ENCODE data around the gene METAP2. TPM values are rescaled to one million over a fixed set of nuclear protein-coding genes. Genes with fewer than 3 reads are reported as not detected.

The METAP2 gene
- total and polyA plus RNA-seq, 12 donors, result 41.3 to 86.4 (median 58.4) TPM

GRCh38 chr12:95553197-95553943 is 79.4 kb downstream of the METAP2 start:
- Histone ChIP-seq H3K4me3 (no peak overlapping the region), H3K4me1 (peaks cover 0 to 8% (median under 1%) of the 10 kb centered on the region in 9 donors), H3K9me3 (peaks cover 0 to 9% (median 0%) of the 10 kb centered on the region in 11 donors), H3K27me3 (peaks cover 0 to 25% (median 13%) of the 10 kb centered on the region in 7 donors), H3K27ac (no peak overlapping the region), H3K36me3 (no peaks in the 10 kb centered on the region)
- WGBS, 2 donors, result 82 to 88% methylated on average over 5 of the region's 5 CpGs
- DNase-seq (no peak), ATAC-seq (no peak)
- no peak for TF ChIP-seq CTCF (IDR thresholded peaks at IDR 0.05)
- intact Hi-C loops (cut with DNase I), result no loop called here

- ATAC-seq, result no peak
- no peak for TF ChIP-seq CTCF (IDR thresholded peaks at IDR 0.05)
These were observed 80.7 kb downstream of the METAP2 start for GRCh38 chr12:95554532-95555071.

GRCh38 chr12:95557625-95558024 is 83.7 kb downstream of the METAP2 start:
- DNase-seq, result no peak
- no peak for TF ChIP-seq CTCF (IDR thresholded peaks at IDR 0.05)
- no peak overlapping the region for H3K27ac ChIP-seq
- no peak overlapping the region for H3K4me3 ChIP-seq
- no peaks in the 10 kb centered on the region for H3K36me3 ChIP-seq
- WGBS, 2 donors, result 72 to 85% methylated on average over 1 of the region's 1 CpG
- no peaks in the 10 kb centered on the region for H3K9me3 ChIP-seq
- no peak for ATAC-seq
- intact Hi-C loops (cut with DNase I), result no loop called here
- H3K27me3 ChIP-seq, result no peaks in the 10 kb centered on the region
- no peaks in the 10 kb centered on the region for H3K4me1 ChIP-seq

More at GRCh38 chr12:95554532-95555071, 80.7 kb downstream of the METAP2 start:
- DNase-seq, result no peak
- Histone ChIP-seq H3K9me3 (peaks cover 0 to 2% (median 0%) of the 10 kb centered on the region in 11 donors), H3K36me3 (no peaks in the 10 kb centered on the region), H3K27ac (no peak overlapping the region), H3K4me3 (no peak overlapping the region), H3K4me1 (no peaks in the 10 kb centered on the region), H3K27me3 (peaks cover 0 to 13% (median 3%) of the 10 kb centered on the region in 7 donors)
- intact Hi-C loops (cut with DNase I), result no loop called here
- 56 to 70% methylated on average over 4 of the region's 4 CpGs for WGBS, 2 donors

Other genes with a start within 250 kb of the METAP2 start
- under 1 TPM in 9 of 10 donors, not detected in 1; 0.19 to 0.89 (median 0.31) TPM for gene USP44, start 77.3 kb downstream of the METAP2 start, total RNA-seq
- gene USP44, start 77.3 kb downstream of the METAP2 start, polyA plus RNA-seq, result under 1 TPM; 0.06 to 0.73 TPM

Data from heart right ventricle (tissue), 16 donors.